Trophoblast cell (in vitro differentiated cells and primary cell): ENCODE results near the gene ACTR1B.

Source experiments
- DNase-seq, 2 donors: peaks; one replicate each; pipeline ENCODE4 v3.0.0-alpha.2; 2016
- H2AFZ ChIP-seq: 2 replicates; pipeline ENCODE4 v1.6.1; 2013; ENCODE audit warnings: low read length, moderate library complexity, mild to moderate bottlenecking; ENCODE audit not compliant: insufficient read depth, poor library complexity
- H2AK5ac ChIP-seq: 2 replicates; pipeline ENCODE4 v1.6.1; 2013; ENCODE audit warnings: mild to moderate bottlenecking, low read length
- H2BK120ac ChIP-seq: 2 replicates; pipeline ENCODE4 v1.6.1; 2013; ENCODE audit warnings: low read length, mild to moderate bottlenecking, moderate library complexity; ENCODE audit not compliant: insufficient read depth, poor library complexity
- H2BK12ac ChIP-seq: 2 replicates; pipeline ENCODE4 v1.6.1; 2013; ENCODE audit warnings: mild to moderate bottlenecking, low read length, moderate library complexity
- H2BK5ac ChIP-seq: 2 replicates; pipeline ENCODE4 v1.6.1; 2013; ENCODE audit warnings: low read length, low read depth, moderate library complexity, mild to moderate bottlenecking; ENCODE audit not compliant: poor library complexity
- H3K14ac ChIP-seq: 2 replicates; pipeline ENCODE4 v1.6.1; 2013; ENCODE audit warnings: mild to moderate bottlenecking, low read length
- H3K18ac ChIP-seq: 2 replicates; pipeline ENCODE4 v1.6.1; 2013; ENCODE audit warnings: mild to moderate bottlenecking, low read length
- H3K23ac ChIP-seq: 2 replicates; pipeline ENCODE4 v1.6.1; 2013; ENCODE audit warnings: low read length
- H3K27ac ChIP-seq: 2 replicates; pipeline ENCODE4 v1.5.1; 2013; ENCODE audit warnings: low read depth, mild to moderate bottlenecking, inconsistent platforms, low read length, moderate library complexity
- H3K27me3 ChIP-seq: 2 replicates; pipeline ENCODE4 v1.6.1; 2013; ENCODE audit warnings: inconsistent platforms, mild to moderate bottlenecking, low read length, moderate library complexity; ENCODE audit not compliant: insufficient read depth
- H3K36me3 ChIP-seq, 2 experiments: 1 replicate in 1 of 2; 2 replicates in 1 of 2; pipeline ENCODE4 v1.6.1; 2013; ENCODE audit warnings: low read length in 2 of 2, mild to moderate bottlenecking in 2 of 2, moderate library complexity in 1 of 2; ENCODE audit not compliant: insufficient read depth in 2 of 2, control insufficient read depth in 1 of 2
- H3K4ac ChIP-seq: 2 replicates; pipeline ENCODE4 v1.6.1; 2013; ENCODE audit warnings: low read depth, mild to moderate bottlenecking, low read length, moderate library complexity
- H3K4me1 ChIP-seq, 2 experiments: 1 replicate in 1 of 2; 2 replicates in 1 of 2; pipeline ENCODE4 v1.6.1; 2013; ENCODE audit warnings: low read length in 2 of 2, mild to moderate bottlenecking in 2 of 2, moderate library complexity in 1 of 2; ENCODE audit not compliant: insufficient read depth in 2 of 2, control insufficient read depth in 1 of 2
- H3K4me2 ChIP-seq: 2 replicates; pipeline ENCODE4 v1.6.1; 2013; ENCODE audit warnings: inconsistent platforms, mild to moderate bottlenecking, low read length, moderate library complexity
- H3K4me3 ChIP-seq: 2 replicates; pipeline ENCODE4 v1.5.1; 2013; ENCODE audit warnings: mild to moderate bottlenecking, low read depth, low read length, inconsistent platforms
- H3K79me1 ChIP-seq: one replicate; pipeline ENCODE4 v1.6.1; 2013; ENCODE audit warnings: low read length
- H3K79me2 ChIP-seq: 2 replicates; pipeline ENCODE4 v1.6.1; 2013; ENCODE audit warnings: low read length, mild to moderate bottlenecking; ENCODE audit not compliant: control insufficient read depth, insufficient read depth, poor library complexity
- H3K9ac ChIP-seq: 2 replicates; pipeline ENCODE4 v1.6.1; 2013; ENCODE audit warnings: mild to moderate bottlenecking, low read length
- H3K9me3 ChIP-seq: 2 replicates; pipeline ENCODE4 v1.6.1; 2013; ENCODE audit warnings: low read depth, mild to moderate bottlenecking, control low read depth, inconsistent platforms, low read length; ENCODE audit not compliant: insufficient read depth
- H4K12ac ChIP-seq: 2 replicates; pipeline ENCODE4 v1.6.1; 2013; ENCODE audit warnings: low read depth, mild to moderate bottlenecking, low read length, moderate library complexity
- H4K8ac ChIP-seq: 2 replicates; pipeline ENCODE4 v1.6.1; 2013; ENCODE audit warnings: low read depth, mild to moderate bottlenecking, low read length, moderate library complexity
- H4K91ac ChIP-seq: one replicate; pipeline ENCODE4 v1.6.1; 2013; ENCODE audit warnings: low read depth, mild to moderate bottlenecking, low read length, moderate library complexity
- WGBS: extraction: QIAGEN DNeasy Blood & Tissue Kit; methylation state at CpG from one replicate; pipeline ENCODE4 v1.1.7; 2013; ENCODE audit warnings: missing lambda C conversion rate; ENCODE audit not compliant: insufficient read length, insufficient coverage; ENCODE audit errors: extremely low coverage; 5-methylcytosine and 5-hydroxymethylcytosine counted together

ACTR1B gene

GRCh38 chr2:97676620-97677019, 12.8 kb upstream of the ACTR1B start:
- Histone ChIP-seq H3K9me3 (no peaks in the 10 kb centered on the region), H2AK5ac (no peak overlapping the region), H3K14ac (no peak overlapping the region), H2BK12ac (no peak overlapping the region), H3K27ac (no peak overlapping the region), H3K23ac (no peak overlapping the region), H4K8ac (no peak overlapping the region), H4K12ac (no peak overlapping the region), H3K4me2 (no peak overlapping the region), H3K9ac (no peak overlapping the region), H3K4me1 (peaks cover 0 to 15% of the 10 kb centered on the region in 2 experiments), H3K79me1 (peaks cover 1% of the 10 kb centered on the region), H4K91ac (no peak overlapping the region), H3K18ac (no peak overlapping the region), H2BK5ac (peak overlapping the region; percentile 59), H2BK120ac (no peak overlapping the region), H3K4me3 (no peak overlapping the region), H3K4ac (no peak overlapping the region), H3K36me3 (no peaks in the 10 kb centered on the region), H2AFZ (no peak overlapping the region), H3K79me2 (no peaks in the 10 kb centered on the region), H3K27me3 (no peaks in the 10 kb centered on the region)
- WGBS, result no CpG with 5 or more reads among the region's 1 CpG
- DNase-seq, result no peak

GRCh38 chr2:97675430-97676113, 11.7 kb upstream of the ACTR1B start:
- no peak overlapping the region for H3K4me3 ChIP-seq
- H3K4me1 ChIP-seq, result peaks cover 0 to 15% of the 10 kb centered on the region in 2 experiments
- no peak overlapping the region for H3K27ac ChIP-seq
- H3K9ac ChIP-seq, result no peak overlapping the region
- no peak overlapping the region for H3K4me2 ChIP-seq
- H3K23ac ChIP-seq, result no peak overlapping the region
- no peak for DNase-seq
- H3K18ac ChIP-seq, result no peak overlapping the region
- H3K4ac ChIP-seq, result no peak overlapping the region
- H4K91ac ChIP-seq, result no peak overlapping the region
- no peak overlapping the region for H2BK120ac ChIP-seq
- no peaks in the 10 kb centered on the region for H3K79me2 ChIP-seq
- H4K8ac ChIP-seq, result no peak overlapping the region
- no peaks in the 10 kb centered on the region for H3K9me3 ChIP-seq
- H3K27me3 ChIP-seq, result no peaks in the 10 kb centered on the region
- peaks cover 1% of the 10 kb centered on the region for H3K79me1 ChIP-seq
- no peak overlapping the region for H2BK12ac ChIP-seq
- no peak overlapping the region for H2AK5ac ChIP-seq
- H2BK5ac ChIP-seq, result no peak overlapping the region
- WGBS, result no CpG with 5 or more reads among the region's 5 CpGs
- no peak overlapping the region for H4K12ac ChIP-seq
- H3K36me3 ChIP-seq, result no peaks in the 10 kb centered on the region
- no peak overlapping the region for H3K14ac ChIP-seq
- H2AFZ ChIP-seq, result no peak overlapping the region

DNA sequence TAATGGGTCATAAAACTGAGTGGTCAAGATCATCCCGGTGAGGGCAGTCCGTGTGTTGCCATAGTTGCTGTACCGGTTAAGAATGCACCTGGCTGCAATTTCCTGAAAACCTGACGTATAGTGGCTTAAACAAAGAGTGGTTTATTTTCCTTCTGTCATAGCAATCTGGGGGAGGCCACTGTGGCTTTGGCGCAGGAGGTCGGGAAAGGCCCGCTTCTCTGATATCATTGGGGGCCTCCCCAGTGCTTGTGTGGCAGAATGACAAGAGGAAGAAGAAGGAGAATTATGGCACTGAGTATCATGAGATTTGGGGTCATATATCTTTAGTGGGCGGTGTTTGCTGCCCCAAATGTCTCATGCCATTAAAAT, 10.1 kb upstream of the ACTR1B start:
- Histone ChIP-seq H3K9me3 (no peaks in the 10 kb centered on the region), H3K27me3 (no peaks in the 10 kb centered on the region), H3K4me3 (no peak overlapping the region), H3K4ac (no peak overlapping the region), H2BK120ac (peak overlapping the region; percentile 20), H3K79me2 (no peaks in the 10 kb centered on the region), H4K8ac (no peak overlapping the region), H3K27ac (no peak overlapping the region), H3K4me2 (no peak overlapping the region), H4K91ac (no peak overlapping the region), H2AFZ (no peak overlapping the region), H3K36me3 (no peaks in the 10 kb centered on the region), H2BK5ac (no peak overlapping the region), H4K12ac (no peak overlapping the region), H3K23ac (no peak overlapping the region), H3K18ac (no peak overlapping the region), H3K9ac (no peak overlapping the region), H3K4me1 (peaks cover 0 to 15% of the 10 kb centered on the region in 2 experiments), H3K14ac (no peak overlapping the region), H2BK12ac (peak overlapping the region; percentile 19), H3K79me1 (peaks cover 1% of the 10 kb centered on the region), H2AK5ac (no peak overlapping the region)
- DNase-seq, result peak; percentile 20 to 44
- whole genome bisulfite sequencing, result no CpG with 5 or more reads among the region's 8 CpGs

GRCh38 chr2:97673182-97673914, 9.5 kb upstream of the ACTR1B start:
- H3K27ac ChIP-seq, result no peak overlapping the region
- H4K91ac ChIP-seq, result no peak overlapping the region
- peaks cover 1% of the 10 kb centered on the region for H3K79me1 ChIP-seq
- H2AK5ac ChIP-seq, result no peak overlapping the region
- H3K4me3 ChIP-seq, result no peak overlapping the region
- H3K4ac ChIP-seq, result no peak overlapping the region
- H3K36me3 ChIP-seq, result no peaks in the 10 kb centered on the region
- peak overlapping the region; percentile 20 for H2BK120ac ChIP-seq
- H3K18ac ChIP-seq, result no peak overlapping the region
- no peak overlapping the region for H3K4me2 ChIP-seq
- no peak overlapping the region for H2AFZ ChIP-seq
- H3K9ac ChIP-seq, result no peak overlapping the region
- H3K27me3 ChIP-seq, result no peaks in the 10 kb centered on the region
- DNase-seq, result no peak
- no peak overlapping the region for H4K12ac ChIP-seq
- H3K9me3 ChIP-seq, result no peaks in the 10 kb centered on the region
- H3K4me1 ChIP-seq, result peaks cover 0 to 15% of the 10 kb centered on the region in 2 experiments
- no peak overlapping the region for H2BK12ac ChIP-seq
- WGBS, result no CpG with 5 or more reads among the region's 9 CpGs
- H2BK5ac ChIP-seq, result no peak overlapping the region
- H3K23ac ChIP-seq, result no peak overlapping the region
- H3K79me2 ChIP-seq, result no peaks in the 10 kb centered on the region
- no peak overlapping the region for H4K8ac ChIP-seq
- peak overlapping the region; percentile 20 for H3K14ac ChIP-seq
